ENCODE results near the gene USP46. TPM values are rescaled to one million over a fixed set of nuclear protein-coding genes. Genes with fewer than 3 reads are reported as not detected.

USP46 gene
- total RNA-seq, 2 experiments from 2014 or later: 2.8 TPM

DNA sequence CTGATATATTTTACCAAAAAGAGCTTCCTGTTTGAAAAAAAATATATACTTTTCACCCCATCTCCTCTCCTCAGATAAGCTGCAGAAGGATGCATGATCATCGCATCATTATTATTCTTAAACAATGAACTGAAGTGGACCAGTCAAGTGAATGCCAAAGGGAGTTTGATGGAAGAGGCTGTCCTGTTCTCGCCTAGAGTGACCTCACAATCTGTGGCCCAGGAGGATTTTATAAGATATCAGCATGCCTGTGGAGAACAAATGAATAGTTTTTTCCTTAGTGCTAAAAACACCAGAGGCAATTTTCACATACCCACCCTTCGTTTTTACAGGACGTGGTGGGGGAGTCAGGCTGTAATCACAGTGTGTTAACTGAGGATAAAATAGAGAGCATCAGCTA, 112.7 kb downstream of the USP46 start:
- peaks cover 4% of the 10 kb centered on the region for H3K27me3 Mint-ChIP-seq
- no peak overlapping the region for H3K27ac Mint-ChIP-seq
- H3K4me3 Mint-ChIP-seq: no peak overlapping the region
- ChIA-PET POLR2A (no interaction called here), CTCF (interaction anchor here (0.8 to 3.6 kb wide), 15 partner anchors 9 to 1688 kb away, joined by 3 to 53 read pairs (median 4); no protein-coding TSS in a partner anchor)
- no peaks in the 10 kb centered on the region for H3K9me3 Mint-ChIP-seq
- DNase-seq: no peak
- intact Hi-C loops (cut with micrococcal nuclease): loop anchor here (5.0 to 10.0 kb wide), 2 partner anchors 116 to 438 kb away; no protein-coding TSS in a partner anchor
- H3K4me1 Mint-ChIP-seq (ENCODE audit: low read depth): no peaks in the 10 kb centered on the region
- no peak for ATAC-seq
- TF ChIP-seq, protein P1, sequence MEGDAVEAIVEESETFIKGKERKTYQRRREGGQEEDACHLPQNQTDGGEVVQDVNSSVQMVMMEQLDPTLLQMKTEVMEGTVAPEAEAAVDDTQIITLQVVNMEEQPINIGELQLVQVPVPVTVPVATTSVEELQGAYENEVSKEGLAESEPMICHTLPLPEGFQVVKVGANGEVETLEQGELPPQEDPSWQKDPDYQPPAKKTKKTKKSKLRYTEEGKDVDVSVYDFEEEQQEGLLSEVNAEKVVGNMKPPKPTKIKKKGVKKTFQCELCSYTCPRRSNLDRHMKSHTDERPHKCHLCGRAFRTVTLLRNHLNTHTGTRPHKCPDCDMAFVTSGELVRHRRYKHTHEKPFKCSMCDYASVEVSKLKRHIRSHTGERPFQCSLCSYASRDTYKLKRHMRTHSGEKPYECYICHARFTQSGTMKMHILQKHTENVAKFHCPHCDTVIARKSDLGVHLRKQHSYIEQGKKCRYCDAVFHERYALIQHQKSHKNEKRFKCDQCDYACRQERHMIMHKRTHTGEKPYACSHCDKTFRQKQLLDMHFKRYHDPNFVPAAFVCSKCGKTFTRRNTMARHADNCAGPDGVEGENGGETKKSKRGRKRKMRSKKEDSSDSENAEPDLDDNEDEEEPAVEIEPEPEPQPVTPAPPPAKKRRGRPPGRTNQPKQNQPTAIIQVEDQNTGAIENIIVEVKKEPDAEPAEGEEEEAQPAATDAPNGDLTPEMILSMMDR (IDR thresholded peaks at IDR 0.05): no peak
- no peaks in the 10 kb centered on the region for H3K36me3 Mint-ChIP-seq (ENCODE audit: low read depth)

DNA sequence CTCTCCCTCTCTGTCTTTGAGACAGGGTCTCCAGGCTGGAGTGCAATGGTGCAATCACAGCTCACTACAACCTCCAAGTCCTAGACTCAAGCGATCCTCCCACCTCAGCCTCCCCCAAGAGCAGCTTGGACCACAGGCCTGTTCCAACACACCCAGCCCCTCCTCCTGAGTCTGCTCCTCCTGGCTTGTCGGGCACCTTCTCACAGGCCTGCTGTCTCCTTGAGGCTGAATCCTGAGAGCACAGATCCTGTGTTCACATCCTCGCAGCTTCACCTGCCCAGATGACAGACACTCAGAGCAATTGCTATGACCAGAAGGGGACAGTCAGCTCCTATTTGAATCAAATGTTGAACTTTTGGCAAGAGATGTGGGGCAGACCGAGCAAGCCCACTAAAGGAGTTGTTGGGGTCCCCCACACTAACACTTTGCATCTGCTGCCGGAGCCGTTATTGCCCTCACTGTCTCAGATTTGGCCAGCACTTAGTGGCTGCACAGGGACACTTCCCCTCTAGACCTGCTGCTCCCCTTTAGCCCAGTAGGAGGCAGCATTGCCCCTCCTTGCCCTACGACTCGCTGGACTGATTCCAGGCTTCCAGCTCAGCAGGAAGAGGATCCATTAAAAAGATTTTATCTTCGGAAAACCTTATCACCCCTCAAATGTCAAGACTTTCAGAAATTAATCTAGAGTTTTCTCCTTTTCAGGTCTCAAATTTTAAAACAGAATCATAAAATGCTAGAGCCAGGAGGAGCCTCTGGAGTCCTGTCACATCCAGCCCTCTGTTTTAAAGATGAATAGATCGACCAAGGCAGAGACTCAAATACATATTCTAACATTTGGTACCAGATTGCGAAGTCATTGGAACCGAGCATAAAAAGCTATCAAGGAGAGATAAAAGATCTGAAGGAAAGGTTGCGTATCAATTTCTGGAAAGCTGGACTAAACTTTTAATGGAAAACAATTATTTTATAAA, 113.7 kb downstream of the USP46 start:
- ChIA-PET POLR2A (no interaction called here), CTCF (interaction anchor here (0.6 to 3.6 kb wide), 32 partner anchors 8 to 1689 kb away, joined by 3 to 53 read pairs (median 3); no protein-coding TSS in a partner anchor)
- Mint-ChIP-seq H3K4me1 (ENCODE audit: low read depth) (no peaks in the 10 kb centered on the region), H3K27me3 (peaks cover 2% of the 10 kb centered on the region), H3K27ac (no peak overlapping the region), H3K9me3 (no peaks in the 10 kb centered on the region), H3K4me3 (no peak overlapping the region), H3K36me3 (ENCODE audit: low read depth) (no peaks in the 10 kb centered on the region)
- DNase-seq (peak; percentile 62), ATAC-seq (peak; percentile 64)
- intact Hi-C loops (cut with micrococcal nuclease): loop anchor here (5.0 to 10.0 kb wide), 2 partner anchors 117 to 439 kb away; no protein-coding TSS in a partner anchor
- TF ChIP-seq, protein P1 (IDR thresholded peaks at IDR 0.05): peak; percentile 83

Other genes with a start within 250 kb of the USP46 start
- under 1 TPM; 0.07 TPM for gene ERVMER34-1, start 92.1 kb upstream of the USP46 start, total RNA-seq
- under 1 TPM; 0.29 to 0.34 TPM for gene RASL11B, start 203.0 kb upstream of the USP46 start, total RNA-seq

Measured in activated CD8-positive, alpha-beta T cell treated with anti-CD3 and anti-CD28 coated beads for 36 hours (primary cell).